Mesothelial cell of epicardium (in vitro differentiated cells): ENCODE data around the gene LRRD1. TPM values are rescaled to one million over a fixed set of nuclear protein-coding genes. Genes with fewer than 3 reads are reported as not detected.
A peak's percentile ranks its signal among the peaks of the same experiment; 100 is the strongest.
"Not testable (repeated sequence)": the region's sequence is repeated elsewhere in the genome, so short reads cannot be mapped to it uniquely, and the experiment has no call there.

Experiments
- DNase-seq, 2 experiments: peaks; one replicate each; pipeline ENCODE4 v3.0.0; 2021; ENCODE audit warnings: low spot score in 2 of 2; ENCODE audit not compliant: unreplicated experiment in 2 of 2
- H3K27ac Mint-ChIP-seq: 2 replicates; pipeline ENCODE4 v1.8.0; 2021; ENCODE audit warnings: mixed read lengths
- H3K27me3 Mint-ChIP-seq: 2 replicates; pipeline ENCODE4 v1.8.0; 2021; ENCODE audit warnings: low read depth, mixed read lengths
- H3K36me3 Mint-ChIP-seq: 2 replicates; pipeline ENCODE4 v1.8.0; 2021; ENCODE audit warnings: mixed read lengths
- H3K4me1 Mint-ChIP-seq: 2 replicates; pipeline ENCODE4 v1.8.0; 2021; ENCODE audit warnings: mixed read lengths
- H3K4me3 Mint-ChIP-seq: 2 replicates; pipeline ENCODE4 v1.8.0; 2021; ENCODE audit warnings: mild to moderate bottlenecking, moderate library complexity, mixed read lengths
- H3K9me3 Mint-ChIP-seq: 2 replicates; pipeline ENCODE4 v1.8.0; 2021; ENCODE audit warnings: mixed read lengths
- CTCF ChIP-seq: fragments of 200-600 bp; sonication (generic); IDR thresholded peaks from one replicate; pipeline ENCODE4 v1.5.0; 2021; ENCODE audit warnings: antibody characterized with exemption; ENCODE audit not compliant: unreplicated experiment
- total RNA-seq: library from RNA; stranded (reverse); gene quantifications from 3 replicates; pipeline ENCODE4 v1.2.1, GENCODE V29; 2021

The LRRD1 gene
- total RNA-seq, 1 donor from 2014 or later: 0.42 TPM

DNA sequence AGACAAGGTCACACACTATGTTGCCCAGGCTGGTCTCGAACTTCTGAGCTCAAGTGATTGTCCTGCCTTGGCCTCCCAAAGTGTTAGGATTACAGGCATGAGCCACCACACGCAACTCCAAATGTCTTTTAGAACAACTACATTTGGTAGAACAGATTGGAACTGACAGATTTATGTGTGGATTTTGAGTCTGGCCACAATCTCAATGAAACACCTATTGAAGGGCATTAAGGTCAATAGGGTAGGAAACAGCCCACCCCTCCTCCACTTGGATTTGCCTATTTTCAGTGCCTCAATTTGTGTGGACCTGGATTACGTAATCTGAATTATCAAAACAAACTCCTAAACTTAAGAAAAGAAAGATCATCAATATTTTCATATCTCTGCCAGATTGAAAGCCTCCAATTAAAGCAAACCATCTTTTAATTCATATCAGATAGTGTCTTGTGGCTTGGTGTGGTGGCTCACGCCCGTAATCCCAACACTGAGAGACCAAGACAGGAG, 29.2 kb downstream of the LRRD1 start:
- TF ChIP-seq CTCF: no peak
- Mint-ChIP-seq H3K4me3 (no peak overlapping the region), H3K9me3 (no peaks in the 10 kb centered on the region), H3K4me1 (peaks cover 9% of the 10 kb centered on the region), H3K27me3 (no peaks in the 10 kb centered on the region), H3K27ac (no peak overlapping the region), H3K36me3 (no peaks in the 10 kb centered on the region)
- no peak for DNase-seq

- not testable (repeated sequence) for H3K36me3 Mint-ChIP-seq, H3K9me3 Mint-ChIP-seq, DNase-seq, H3K27ac Mint-ChIP-seq, H3K27me3 Mint-ChIP-seq, H3K4me1 Mint-ChIP-seq, H3K4me3 Mint-ChIP-seq
Observed at GRCh38 chr7:92143192-92143880, 35.6 kb downstream of the LRRD1 start.

DNA sequence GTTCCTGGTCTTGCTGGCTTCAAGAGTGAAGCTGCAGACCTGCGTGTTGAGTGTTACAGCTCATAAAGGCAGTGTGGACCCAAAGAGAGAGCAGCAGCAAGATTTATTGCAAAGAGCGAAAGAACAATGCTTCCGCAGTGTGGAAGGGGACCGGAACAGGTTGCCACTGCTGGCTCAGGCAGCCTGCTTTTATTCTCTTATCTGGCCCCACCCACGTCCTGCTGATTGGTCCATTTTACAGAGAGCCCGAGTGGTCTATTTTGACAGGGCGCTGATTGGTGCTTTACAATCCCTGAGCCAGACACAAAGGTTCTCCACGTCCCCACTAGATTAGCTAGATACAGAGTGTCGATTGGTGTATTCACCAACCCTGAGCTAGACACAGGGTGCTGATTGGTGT, 36.2 kb downstream of the LRRD1 start:
- H3K9me3 Mint-ChIP-seq, H3K36me3 Mint-ChIP-seq, H3K4me1 Mint-ChIP-seq, H3K27me3 Mint-ChIP-seq, DNase-seq, H3K27ac Mint-ChIP-seq, H3K4me3 Mint-ChIP-seq: not testable (repeated sequence)

GRCh38 chr7:92141161-92141560, 37.8 kb downstream of the LRRD1 start:
- no peak for TF ChIP-seq CTCF
- Mint-ChIP-seq H3K36me3 (no peaks in the 10 kb centered on the region), H3K27me3 (no peaks in the 10 kb centered on the region), H3K9me3 (peaks cover 8% of the 10 kb centered on the region), H3K27ac (no peak overlapping the region), H3K4me3 (no peak overlapping the region), H3K4me1 (peaks cover 10% of the 10 kb centered on the region)
- no peak for DNase-seq

- H3K4me1 Mint-ChIP-seq: peaks cover 29% of the 10 kb centered on the region
- peaks cover 4% of the 10 kb centered on the region for H3K9me3 Mint-ChIP-seq
- DNase-seq: peak in 1 of 2 experiments; percentile 61
- H3K27ac Mint-ChIP-seq: peak overlapping the region; percentile 94
- H3K36me3 Mint-ChIP-seq: no peaks in the 10 kb centered on the region
- H3K4me3 Mint-ChIP-seq: no peak overlapping the region
- TF ChIP-seq CTCF: no peak
- H3K27me3 Mint-ChIP-seq: no peaks in the 10 kb centered on the region
Observed at GRCh38 chr7:92137557-92137956, 41.4 kb downstream of the LRRD1 start.

DNA sequence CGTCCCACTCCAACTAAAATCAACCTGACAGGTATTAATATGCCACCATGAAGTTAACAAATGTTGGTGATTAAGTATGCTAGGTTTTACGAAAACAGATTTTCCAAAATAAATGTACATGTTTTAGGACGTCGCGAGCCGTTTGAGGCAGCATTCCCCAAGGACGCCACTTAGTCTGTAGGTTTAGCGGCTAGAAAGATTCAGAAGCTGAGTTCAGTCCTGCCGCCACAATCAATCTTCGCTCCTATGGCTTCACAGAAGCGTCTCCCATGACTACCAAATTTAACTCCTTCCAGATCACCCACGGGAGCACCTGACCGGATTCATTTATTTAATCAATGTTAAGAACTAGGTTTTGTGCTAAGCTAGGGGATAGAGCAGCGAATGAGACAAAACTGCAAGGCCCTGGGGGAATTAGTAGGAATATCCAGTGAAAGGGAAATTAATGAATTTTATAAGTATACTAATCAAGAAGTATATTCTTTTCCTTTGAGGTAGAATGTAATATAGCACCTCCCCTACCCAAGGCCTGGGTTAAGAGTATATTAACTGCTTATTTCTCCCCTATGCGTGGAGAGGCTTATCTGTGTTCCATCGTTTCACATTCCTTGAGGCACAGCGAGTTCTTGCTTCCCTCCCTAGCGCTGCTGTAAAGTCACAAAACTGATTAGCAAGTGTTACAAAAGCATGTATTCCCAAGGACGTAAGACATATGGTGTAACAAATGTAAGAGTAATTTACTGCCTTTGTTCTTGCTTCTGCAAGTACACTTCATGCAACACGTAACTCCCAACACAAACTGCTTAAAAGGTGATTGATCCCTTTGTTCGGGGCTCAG, 43.7 kb downstream of the LRRD1 start:
- H3K27ac Mint-ChIP-seq: peak overlapping the region; percentile 100
- peaks cover 48% of the 10 kb centered on the region for H3K4me1 Mint-ChIP-seq

More for the DNA sequence above, 43.7 kb downstream of the LRRD1 start:
- H3K9me3 Mint-ChIP-seq: no peaks in the 10 kb centered on the region
- no peaks in the 10 kb centered on the region for H3K27me3 Mint-ChIP-seq
- H3K4me3 Mint-ChIP-seq: peak overlapping the region; percentile 97
- TF ChIP-seq CTCF: no peak
- H3K36me3 Mint-ChIP-seq: no peaks in the 10 kb centered on the region
- peak; percentile 42 to 52 for DNase-seq
